HG03342 (cell line): ENCODE data around the gene PPP2R5B.

Source experiments
- ATAC-seq: cut with Tn5 transposase; IDR thresholded peaks from one replicate; pipeline ENCODE4 v1.9.1; 2021; ENCODE audit warnings: mild to moderate bottlenecking, moderate library complexity; ENCODE audit not compliant: unreplicated experiment

The PPP2R5B gene

DNA sequence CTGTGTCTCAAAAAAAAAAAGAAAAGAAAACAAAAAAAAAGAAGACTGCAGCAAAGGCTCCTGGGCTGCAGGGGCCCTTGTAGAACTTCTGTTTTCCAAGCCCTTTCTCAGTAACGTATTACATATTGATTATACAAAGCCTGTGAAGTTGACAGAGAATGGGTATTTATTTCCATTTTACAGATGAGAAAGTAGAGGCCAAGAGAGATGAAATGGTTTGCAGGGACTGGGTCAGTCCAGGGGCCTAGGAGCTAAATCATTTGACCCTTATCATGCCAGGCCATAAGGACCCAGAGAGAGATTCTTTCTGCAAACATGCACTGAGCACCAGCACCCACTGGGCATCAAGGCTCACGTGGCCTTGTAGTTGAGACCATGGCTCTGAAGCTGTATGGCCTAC lies 4.5 kb downstream of the PPP2R5B start:
- ATAC-seq = no peak

DNA sequence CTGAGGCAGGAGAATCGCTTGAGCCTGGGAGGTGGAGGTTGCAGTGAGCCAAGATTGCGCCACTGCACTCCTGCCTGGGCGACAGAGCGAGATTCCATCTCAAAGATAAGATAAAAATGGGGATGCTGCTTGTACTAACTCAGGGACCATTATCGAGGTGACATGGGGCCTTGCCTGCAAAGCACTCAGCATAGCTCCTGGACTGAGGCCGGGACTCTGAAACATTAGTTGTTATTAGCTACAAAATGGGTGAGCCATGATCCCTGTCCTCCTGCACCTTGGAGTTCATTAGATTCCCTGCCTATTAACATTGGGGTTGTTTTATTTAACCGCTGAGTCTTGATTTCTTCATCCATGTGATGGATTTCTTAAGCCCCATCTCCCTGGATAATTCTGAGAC lies 5.1 kb downstream of the PPP2R5B start:
- no peak for ATAC-seq

DNA sequence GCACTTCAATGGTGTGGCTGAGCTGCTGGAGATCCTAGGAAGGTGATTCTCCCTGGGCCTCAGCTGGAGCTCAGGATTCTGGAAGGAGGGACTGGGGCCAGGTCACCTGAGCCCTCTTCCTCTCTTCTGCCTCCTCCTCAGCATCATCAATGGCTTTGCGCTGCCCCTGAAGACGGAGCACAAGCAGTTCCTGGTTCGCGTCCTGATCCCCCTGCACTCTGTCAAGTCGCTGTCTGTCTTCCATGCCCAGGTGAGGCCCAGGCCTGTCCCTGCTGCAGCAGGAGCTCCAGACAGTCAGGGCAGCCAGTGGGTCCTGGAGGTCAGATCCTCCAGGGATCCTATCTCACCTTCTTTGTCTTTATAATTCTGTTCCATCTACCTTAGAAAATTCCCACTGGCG lies 5.9 kb downstream of the PPP2R5B start:
- no peak for ATAC-seq

DNA sequence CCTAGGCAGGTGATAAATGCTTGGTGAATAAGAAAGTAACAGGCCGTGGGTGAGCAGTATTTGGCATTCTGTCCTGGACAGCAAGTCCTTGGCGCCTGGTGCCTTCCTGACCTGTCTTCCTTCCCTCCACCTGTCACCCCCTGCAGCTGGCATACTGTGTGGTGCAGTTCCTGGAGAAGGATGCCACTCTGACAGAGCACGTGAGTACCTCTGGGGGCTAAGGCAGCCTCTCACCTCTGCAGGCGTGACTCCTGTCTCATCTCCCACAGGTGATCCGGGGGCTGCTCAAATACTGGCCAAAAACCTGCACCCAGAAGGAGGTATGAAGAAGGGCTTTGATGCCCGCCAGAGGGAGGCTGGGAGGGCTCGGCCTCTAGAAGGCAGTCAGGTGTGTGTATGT lies 6.8 kb downstream of the PPP2R5B start:
- ATAC-seq = no peak

DNA sequence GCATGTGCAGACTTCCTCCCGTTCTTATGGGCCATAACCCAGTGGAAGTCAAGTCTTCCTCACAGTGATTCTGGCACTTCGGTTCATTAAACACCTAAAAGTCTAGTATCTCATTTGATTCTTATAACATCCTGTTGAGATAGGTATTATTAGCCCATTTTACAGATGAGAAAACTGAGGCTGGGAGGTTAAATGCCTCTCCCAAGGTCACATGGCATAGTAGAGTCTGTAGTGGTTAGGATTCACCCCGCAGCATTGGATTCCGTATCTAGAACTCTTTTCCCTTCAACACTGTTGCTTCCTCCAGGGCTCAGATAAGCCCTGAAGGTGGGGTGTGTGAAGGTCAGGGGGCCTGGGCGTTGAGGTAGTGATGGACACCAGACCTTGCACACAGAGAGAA lies 7.8 kb downstream of the PPP2R5B start:
- ATAC-seq = no peak

DNA sequence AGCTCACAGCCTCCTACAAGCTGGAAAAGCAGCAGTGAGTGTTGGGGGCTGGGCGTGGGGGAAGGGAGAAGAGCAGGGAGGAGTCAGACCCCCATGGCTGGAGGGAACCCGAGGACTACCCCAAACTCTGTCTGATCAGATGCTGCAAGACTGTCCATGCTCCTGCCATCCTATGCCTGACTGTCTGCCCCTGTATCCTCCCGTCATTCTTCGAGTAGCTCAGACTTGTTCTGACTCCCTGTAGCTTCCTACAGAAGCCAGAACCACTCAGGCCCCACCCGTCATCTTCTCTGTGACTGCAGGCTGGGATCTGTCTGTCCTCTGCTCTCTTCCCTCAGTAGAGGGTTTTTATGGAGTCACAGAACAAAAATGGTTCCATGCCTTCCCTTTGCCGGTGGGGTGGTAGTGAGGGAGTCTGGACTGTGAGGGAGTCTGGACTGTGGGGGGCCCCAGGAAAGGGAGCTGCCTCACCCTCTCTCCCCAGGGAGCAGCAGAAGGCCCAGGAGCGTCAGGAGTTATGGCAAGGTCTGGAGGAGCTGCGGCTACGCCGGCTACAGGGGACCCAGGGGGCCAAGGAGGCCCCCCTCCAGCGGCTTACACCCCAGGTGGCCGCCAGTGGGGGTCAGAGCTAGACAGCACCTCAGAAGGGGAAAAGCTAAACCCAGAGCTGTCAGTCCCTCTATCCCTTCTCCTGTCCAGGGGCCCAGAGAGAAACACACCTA lies 8.9 kb downstream of the PPP2R5B start:
- ATAC-seq = no peak

DNA sequence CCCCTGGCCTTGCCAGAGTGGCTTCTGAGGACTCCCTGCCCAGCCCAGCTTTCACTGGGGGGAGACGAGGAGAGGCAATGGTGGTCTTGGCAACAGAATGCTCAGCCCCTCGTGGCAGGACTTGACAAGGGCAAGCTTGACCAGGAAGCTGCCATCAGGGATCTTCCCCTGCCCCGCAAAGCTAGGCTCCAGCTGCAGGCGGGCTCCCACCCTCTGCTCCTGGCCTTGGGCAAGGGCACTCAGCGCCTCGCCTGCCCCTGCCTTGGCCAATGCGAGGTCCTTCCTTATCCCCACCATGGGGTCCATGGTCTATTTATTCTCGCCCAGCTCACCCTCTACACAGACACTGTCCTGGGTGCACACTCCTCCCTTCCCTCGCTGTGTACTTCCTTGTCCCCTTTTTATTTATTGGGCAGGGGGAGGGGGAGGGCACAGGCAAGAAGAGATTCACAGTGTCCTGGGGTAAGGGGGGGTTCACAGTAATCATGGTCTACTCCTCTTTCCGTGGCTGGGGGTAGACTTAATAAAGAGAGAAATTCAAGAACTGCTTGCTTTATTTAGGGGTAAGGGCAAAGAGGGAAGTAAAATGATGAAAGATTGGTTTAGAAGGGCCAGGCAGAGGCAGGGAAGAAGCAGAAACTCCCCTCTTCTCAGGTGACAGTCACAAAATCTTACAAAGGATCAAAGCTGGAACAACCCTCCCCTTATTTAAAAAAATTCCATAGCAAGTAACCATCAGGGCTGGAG lies 9.6 kb downstream of the PPP2R5B start:
- ATAC-seq = no peak

- ATAC-seq = no peak
These were observed 10.3 kb downstream of the PPP2R5B start for GRCh38 chr11:64934682-64935358.

DNA sequence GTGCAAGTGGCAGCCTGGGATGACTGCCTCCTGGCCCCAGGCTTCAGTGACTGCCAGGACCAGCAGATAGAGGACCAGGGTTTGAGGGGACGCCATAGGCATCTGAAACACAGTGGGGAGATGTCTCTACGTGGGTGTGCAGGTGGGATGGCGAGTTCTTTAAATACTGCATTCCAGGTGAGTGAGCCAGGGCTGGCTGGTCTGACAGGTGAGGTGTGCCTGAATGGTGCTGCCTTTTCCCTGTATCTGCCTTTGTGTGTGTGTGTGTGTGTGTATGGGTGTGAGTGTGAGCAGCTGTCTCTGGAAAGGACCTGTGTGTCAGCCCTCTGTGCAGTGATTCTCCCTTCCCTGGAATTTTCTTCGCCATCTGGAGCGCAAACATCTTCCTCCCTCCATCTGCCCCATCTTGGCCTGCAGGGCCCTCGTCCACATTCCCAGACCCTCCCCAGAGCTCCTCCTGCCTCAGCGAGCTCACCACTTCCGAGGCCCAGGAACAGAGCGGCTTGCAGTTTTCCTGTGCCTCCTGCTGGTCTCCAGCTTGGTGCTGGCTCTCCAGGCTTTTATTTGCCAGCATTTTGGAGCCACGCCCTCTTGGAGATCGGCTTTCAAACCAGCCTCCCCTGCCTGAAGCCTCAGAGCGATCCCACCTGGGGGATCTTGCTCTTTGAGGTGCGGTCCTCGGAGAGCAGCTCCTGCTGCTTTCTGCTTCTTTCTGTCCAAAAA lies 11.0 kb downstream of the PPP2R5B start, which contains the start of gene GPHA2:
Gene GPHA2 (minus strand): TSS at position 535 of the 723 bp plus-strand sequence. CDS start 433 bp downstream, at position 102.
- ATAC-seq = no peak

GRCh38 chr11:64936539-64936938 lies 12.1 kb downstream of the PPP2R5B start:
- no peak for ATAC-seq

DNA sequence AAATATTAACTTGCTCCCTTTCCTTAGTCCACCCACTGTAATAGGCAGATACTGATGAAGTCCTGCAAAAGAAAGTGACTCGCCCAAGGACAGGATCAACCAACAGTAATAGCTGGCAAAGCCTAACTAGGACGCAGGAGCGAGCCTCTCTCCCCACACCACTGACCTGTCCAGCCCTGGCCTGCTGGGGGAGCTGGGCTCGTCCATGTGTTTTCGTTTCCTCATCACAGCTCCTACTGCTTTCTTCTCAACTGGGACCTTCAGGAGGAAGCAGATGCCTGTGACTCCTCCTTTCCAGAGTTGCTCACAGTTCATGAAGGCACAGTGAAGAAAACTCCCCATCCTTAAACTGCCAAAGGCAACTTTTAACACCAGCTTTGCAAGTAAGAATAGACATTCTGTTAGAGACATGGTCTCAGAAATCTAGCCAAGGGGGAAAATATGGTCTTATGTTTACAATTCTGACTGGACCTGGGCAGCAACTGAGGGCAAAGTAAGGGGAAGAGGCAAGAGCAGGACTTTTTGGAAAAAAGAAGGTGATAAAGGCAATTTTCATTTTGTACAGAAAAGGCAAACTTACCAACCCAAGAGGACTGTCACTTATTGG lies 22.8 kb downstream of the PPP2R5B start:
- ATAC-seq = no peak

DNA sequence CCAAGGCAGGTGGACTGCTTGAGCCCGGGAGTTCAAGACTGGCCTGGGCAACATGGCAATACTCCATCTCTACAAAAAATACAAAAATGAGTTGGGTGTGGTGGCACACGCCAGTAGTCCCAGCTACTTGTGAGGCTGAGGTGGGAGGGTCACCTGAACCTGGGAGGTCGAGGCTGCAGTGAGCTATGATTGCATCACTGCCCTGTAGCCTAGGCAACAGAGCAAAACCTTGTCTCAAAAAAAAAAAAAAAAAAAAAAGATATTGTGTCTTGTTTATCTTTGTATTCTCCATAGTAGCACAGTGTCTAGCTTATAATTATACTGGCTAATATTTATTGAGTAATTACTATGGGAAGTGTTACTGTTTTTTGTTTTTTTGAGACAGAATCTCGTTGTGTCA lies 27.0 kb downstream of the PPP2R5B start:
- no peak for ATAC-seq

- no peak for ATAC-seq
These were observed 29.7 kb downstream of the PPP2R5B start for GRCh38 chr11:64954201-64954600.

DNA sequence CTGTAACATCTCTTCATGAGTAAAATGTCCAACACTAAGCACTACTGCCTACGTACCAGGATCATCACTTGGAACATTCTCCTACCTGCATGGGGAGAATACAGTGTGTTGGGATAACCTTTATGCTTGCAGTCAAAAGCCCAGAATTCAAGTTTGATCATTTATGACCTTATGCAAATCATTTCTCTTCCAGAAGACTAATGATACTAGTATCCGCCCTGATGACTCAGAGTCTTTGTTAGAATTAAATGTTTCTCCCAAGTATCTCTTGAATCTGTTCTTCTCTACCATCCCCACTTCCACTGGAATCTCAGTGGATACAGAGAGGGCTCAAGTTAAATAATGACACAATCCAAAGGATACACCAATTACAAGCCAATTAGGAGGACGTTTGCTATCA lies 35.0 kb downstream of the PPP2R5B start:
- no peak for ATAC-seq

- no peak for ATAC-seq
These were observed 36.2 kb downstream of the PPP2R5B start for GRCh38 chr11:64960719-64961118.

- ATAC-seq = no peak
These were observed 38.7 kb downstream of the PPP2R5B start for GRCh38 chr11:64963072-64963631.

DNA sequence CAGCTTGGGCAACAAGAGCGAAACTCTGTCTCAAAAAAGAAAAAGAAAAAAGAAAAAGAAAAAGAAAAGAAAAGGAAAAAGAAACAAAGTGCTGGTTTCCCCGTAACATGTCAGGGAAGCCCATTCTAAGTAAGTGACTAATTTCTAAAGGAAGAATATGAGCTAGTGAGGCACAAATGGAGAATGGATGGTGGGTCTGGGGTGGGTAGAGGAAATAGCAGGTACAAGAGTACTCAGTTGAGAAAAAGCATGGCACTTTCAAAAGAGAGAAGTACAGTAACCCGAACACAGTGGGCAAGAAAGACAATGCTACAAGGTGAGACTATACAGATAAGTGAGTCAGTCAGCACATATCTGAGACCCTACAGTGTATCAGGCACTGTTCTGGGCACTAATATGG lies 42.9 kb downstream of the PPP2R5B start:
- no peak for ATAC-seq

- ATAC-seq = no peak
These were observed 44.7 kb downstream of the PPP2R5B start for GRCh38 chr11:64969209-64969608.

- ATAC-seq = no peak
These were observed 46.3 kb downstream of the PPP2R5B start for GRCh38 chr11:64970731-64971151.

DNA sequence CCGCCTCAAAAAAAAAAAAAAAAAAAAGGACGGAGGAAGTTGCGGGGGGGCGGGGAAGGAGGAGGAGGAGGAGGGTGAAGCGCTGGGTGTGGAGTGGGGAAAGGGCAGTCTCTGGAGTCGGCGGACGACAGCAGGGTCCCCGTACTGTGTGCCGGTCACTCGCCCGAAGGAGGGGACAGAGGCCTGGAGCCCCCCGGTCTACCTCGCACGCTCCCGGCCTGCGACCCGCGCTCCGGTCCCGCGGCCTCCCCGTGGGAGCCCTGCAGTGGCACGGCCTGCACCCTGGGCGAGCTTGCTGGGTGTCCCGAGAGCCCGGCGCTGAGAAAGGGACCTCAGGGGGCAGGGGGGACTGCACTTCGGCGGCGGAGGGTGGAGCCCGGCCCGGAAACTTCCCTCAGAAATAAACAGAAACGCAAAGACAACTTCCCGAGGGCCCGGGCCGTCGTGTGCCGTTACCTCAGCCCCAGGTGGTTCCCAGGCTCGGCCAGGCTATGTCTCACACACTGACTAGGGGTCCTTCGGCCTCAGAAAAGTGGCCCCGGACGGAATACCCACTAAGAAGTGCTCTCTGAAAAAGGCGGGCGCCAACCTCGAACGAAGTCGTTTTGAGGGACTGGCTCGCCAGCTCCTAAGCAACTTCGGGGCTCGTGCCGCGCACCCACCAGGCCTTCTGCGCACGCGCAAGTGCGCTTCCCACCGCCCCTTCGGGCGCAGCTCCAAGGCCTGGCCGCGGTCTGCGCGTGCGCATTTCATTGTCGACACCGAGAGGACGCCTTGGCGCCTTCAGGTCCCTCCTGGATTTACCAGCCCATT lies 47.1 kb downstream of the PPP2R5B start, which contains the start of gene MAJIN:
Gene MAJIN (minus strand): TSS at position 688 of the 813 bp plus-strand sequence. CDS start 12,703 bp downstream, outside the sequence.
- ATAC-seq = no peak
